K562 (cell line): ENCODE data around the gene CDCP1. TPM values are rescaled to one million over a fixed set of nuclear protein-coding genes. Genes with fewer than 3 reads are reported as not detected.

ENCODE experiments used
- ATAC-seq: fragments of 200-7000 bp; cut with Tn5 transposase; 3 replicates; pipeline ENCODE4 v1.9.1; 2020; ENCODE audit warnings: moderate library complexity
- BruUV-seq: library from RNA; stranded (reverse); fragments of 400-500 nt; replicated peaks from 2 replicates; lab custom pipeline; 2021; lab: Mats Ljungman, UMichigan
- CTCF ChIA-PET: fragments of 300-600 bp; formaldehyde crosslinking; extraction: SDS; loops from one replicate; lab custom pipeline; 2021; ENCODE audit warnings: low intra/inter-chr PET ratio; lab: Yijun Ruan, JAX
- POLR2A ChIA-PET: fragments of 300-600, 350-650 bp; sonication (Branson Sonifier 250); formaldehyde crosslinking; extraction: SDS; loops from one replicate; lab custom pipeline; 2021; ENCODE audit warnings: antibody characterized with exemption, inconsistent platforms; lab: Yijun Ruan, JAX
- DNase-seq, 4 experiments: peaks; one replicate each; pipeline versions ENCODE4 v3.0.0 to v3.0.0-alpha.2; 2011 to 2018; ENCODE audit warnings: low spot score in 3 of 4, mixed read lengths in 3 of 4; ENCODE audit errors: extremely low read depth in 1 of 4
- FAIRE-seq: peaks from 2 replicates; lab custom pipeline; 2011; peaks lifted over from hg19 to GRCh38; lab: Jason Lieb, UNC
- H2AFZ ChIP-seq: 2 replicates; pipeline ENCODE4 v1.6.0; 2011; ENCODE audit warnings: low read depth, low read length, control low read depth, inconsistent platforms
- H3K27ac ChIP-seq: fragments of 200-600 bp; 3 replicates; pipeline ENCODE4 v1.8.0; 2011; ENCODE audit warnings: low read depth, mild to moderate bottlenecking, control low read depth, inconsistent platforms, low read length, moderate library complexity, mixed read lengths; ENCODE audit errors: extremely low read depth
- H3K27me3 ChIP-seq, 2 experiments: fragments of 300-600 bp in 1 of 2; 2 replicates in 1 of 2; 3 replicates in 1 of 2; pipeline versions ENCODE4 v1.6.0 to v1.8.0; 2011; ENCODE audit warnings: inconsistent platforms in 2 of 2, low read length in 2 of 2, mild to moderate bottlenecking in 1 of 2, mixed read lengths in 1 of 2, moderate library complexity in 1 of 2; ENCODE audit not compliant: control insufficient read depth in 2 of 2, insufficient read depth in 2 of 2
- H3K36me3 ChIP-seq: fragments of 300-600 bp; 3 replicates; pipeline ENCODE4 v1.8.0; 2011; ENCODE audit warnings: mild to moderate bottlenecking, low read length, inconsistent platforms; ENCODE audit not compliant: control insufficient read depth, insufficient read depth
- H3K4me1 ChIP-seq, 2 experiments: fragments of 200-600 bp in 1 of 2; replicated peaks in 1 of 2; 2 replicates in 1 of 2; 3 replicates in 1 of 2; pipeline versions ENCODE4 v1.5.1 to v1.8.0; 2011; ENCODE audit warnings: inconsistent platforms in 2 of 2, low read length in 2 of 2, mild to moderate bottlenecking in 1 of 2, mixed read lengths in 1 of 2, moderate library complexity in 1 of 2; ENCODE audit not compliant: control insufficient read depth in 2 of 2, insufficient read depth in 2 of 2
- H3K4me2 ChIP-seq: 2 replicates; pipeline ENCODE4 v1.6.1; 2011; ENCODE audit warnings: low read length, control low read depth, inconsistent platforms, mixed read lengths; ENCODE audit not compliant: insufficient read depth
- H3K4me3 ChIP-seq: fragments of 200-600 bp; sonication (generic), shearing (Covaris generic); 2 replicates; pipeline ENCODE4 v1.5.1; 2016; ENCODE audit warnings: control low read depth, inconsistent platforms
- H3K79me2 ChIP-seq: fragments of 200-600 bp; 3 replicates; pipeline ENCODE4 v1.8.0; 2011; ENCODE audit warnings: low read length, inconsistent platforms; ENCODE audit not compliant: control insufficient read depth, insufficient read depth
- H3K9ac ChIP-seq, 2 experiments: 2 replicates each; pipeline versions ENCODE4 v1.6.0 to v1.6.1; 2011; ENCODE audit warnings: low read depth in 2 of 2, low read length in 2 of 2, control low read depth in 1 of 2, inconsistent platforms in 1 of 2, mild to moderate bottlenecking in 1 of 2, mixed read lengths in 1 of 2; ENCODE audit not compliant: insufficient read depth in 1 of 2
- H3K9me1 ChIP-seq: one replicate; pipeline ENCODE4 v1.6.0; 2011; ENCODE audit warnings: inconsistent platforms, mild to moderate bottlenecking, low read length, moderate library complexity; ENCODE audit not compliant: control insufficient read depth, insufficient read depth
- H3K9me3 ChIP-seq: replicated peaks from 2 replicates; pipeline ENCODE4 v1.5.1; 2011; ENCODE audit warnings: low read depth, low read length, inconsistent platforms; ENCODE audit not compliant: control insufficient read depth, insufficient read depth
- H4K20me1 ChIP-seq: replicated peaks from 2 replicates; pipeline ENCODE4 v1.6.1; 2011; ENCODE audit warnings: low read length, inconsistent platforms, mixed read lengths; ENCODE audit not compliant: control insufficient read depth, insufficient read depth
- ADNP ChIP-seq: fragments of 200-800 bp; sonication (Bioruptor generic); IDR thresholded peaks from 2 replicates; pipeline ENCODE4 v1.6.1; 2016; ENCODE audit warnings: missing genetic modification characterization, missing compliant biosample characterization
- ATF7 ChIP-seq: fragments of 450-650 bp; IDR thresholded peaks from 2 replicates; pipeline ENCODE4 v1.7.1; 2014; ENCODE audit warnings: mild to moderate bottlenecking, moderate library complexity
- BCOR ChIP-seq: fragments of 450-650 bp; IDR thresholded peaks from 2 replicates; pipeline ENCODE4 v1.6.1; 2016
- BRD9 ChIP-seq: fragments of 450-650 bp; IDR thresholded peaks from 2 replicates; pipeline ENCODE4 v1.6.1; 2018; ENCODE audit warnings: low read depth; ENCODE audit not compliant: partially characterized antibody
- EZH2 ChIP-seq: IDR thresholded peaks from 2 replicates; pipeline ENCODE4 v1.6.1; 2012; ENCODE audit warnings: low read depth, mild to moderate bottlenecking, inconsistent platforms, low read length, borderline replicate concordance
- FOXA3 ChIP-seq, 2 experiments: fragments of 450-650 bp in 1 of 2; sonication (generic) in 1 of 2; formaldehyde crosslinking; IDR thresholded peaks in 1 of 2; conservative IDR thresholded peaks in 1 of 2; 2 replicates each; pipeline versions ENCODE4 v1.4.0 to v1.8.0; 2020 to 2022; ENCODE audit warnings: mild to moderate bottlenecking in 2 of 2, missing genetic modification reagents in 1 of 2
- FOXP1 ChIP-seq: sonication (generic); formaldehyde crosslinking; IDR thresholded peaks from 2 replicates; pipeline ENCODE4 v1.8.0; 2022; ENCODE audit warnings: mild to moderate bottlenecking, missing genetic modification reagents
- GABPA ChIP-seq: fragments of 200-800 bp; sonication (Bioruptor generic); conservative IDR thresholded peaks from 2 replicates; pipeline ENCODE4 v1.6.1; 2016; ENCODE audit warnings: low read depth, missing genetic modification characterization, missing compliant biosample characterization
- JUN ChIP-seq, 2 experiments: sonication (generic) in 1 of 2; formaldehyde crosslinking in 1 of 2; IDR thresholded peaks; 2 replicates each; pipeline versions ENCODE4 v1.6.1 to v1.8.0; 2012 to 2022; ENCODE audit warnings: borderline replicate concordance in 2 of 2, mild to moderate bottlenecking in 2 of 2, improper control_type of control experiment in 1 of 2, low read depth in 1 of 2, low read length in 1 of 2, missing genetic modification reagents in 1 of 2
- KDM1A ChIP-seq, 2 experiments: fragments of 450-650 bp; IDR thresholded peaks; 2 replicates each; pipeline ENCODE4 v1.6.1; 2016; ENCODE audit warnings: mild to moderate bottlenecking in 2 of 2
- NR2C1 ChIP-seq, 2 experiments: fragments of 450-650 bp; IDR thresholded peaks; 2 replicates each; pipeline ENCODE4 v1.6.1; 2017; ENCODE audit warnings: mild to moderate bottlenecking in 2 of 2, antibody characterized with exemption in 1 of 2, inconsistent platforms in 1 of 2, missing compliant biosample characterization in 1 of 2, missing genetic modification characterization in 1 of 2
- POLR2AphosphoS2 ChIP-seq: IDR thresholded peaks from 2 replicates; pipeline ENCODE4 v1.6.1; 2012; ENCODE audit warnings: low read length, improper control_type of control experiment
- PRMT5 ChIP-seq: sonication (generic); formaldehyde crosslinking; IDR thresholded peaks from 2 replicates; pipeline ENCODE4 v1.5.0; 2020; ENCODE audit warnings: missing genetic modification reagents
- PTBP1 ChIP-seq: fragments of 200-400 bp; formaldehyde crosslinking; IDR thresholded peaks from 2 replicates; pipeline ENCODE4 v1.6.1; 2017; ENCODE audit warnings: low read depth, low read length
- SIN3B ChIP-seq: fragments of 450-650 bp; IDR thresholded peaks from 2 replicates; pipeline ENCODE4 v1.6.1; 2017; ENCODE audit warnings: low read depth, mild to moderate bottlenecking, moderate library complexity
- SMARCA5 ChIP-seq: fragments of 450-650 bp; IDR thresholded peaks from 2 replicates; pipeline ENCODE4 v1.6.1; 2016
- SP2 ChIP-seq: IDR thresholded peaks from 2 replicates; pipeline ENCODE4 v1.6.1; 2011; ENCODE audit warnings: mild to moderate bottlenecking, low read depth, low read length, moderate library complexity; ENCODE audit not compliant: poor library complexity, severe bottlenecking; ENCODE audit errors: extremely low read depth
- SPI1 ChIP-seq: IDR thresholded peaks from 2 replicates; pipeline ENCODE4 v1.6.1; 2011; ENCODE audit warnings: low read depth, low read length, control low read depth, borderline replicate concordance
- ZC3H4 ChIP-seq: sonication (generic); formaldehyde crosslinking; IDR thresholded peaks from 2 replicates; pipeline ENCODE4 v1.9.0; 2021; ENCODE audit warnings: missing genetic modification reagents, borderline replicate concordance
- ZNF140 ChIP-seq: fragments of 250-450 bp; sonication (Bioruptor Pico); IDR thresholded peaks from 2 replicates; pipeline ENCODE4 v1.8.0; 2021; ENCODE audit warnings: moderate library complexity, mild to moderate bottlenecking, inconsistent platforms
- WGBS: fragments of 100-300 bp; shearing (Covaris generic); methylation state at CpG from one replicate; pipeline ENCODE4 v1.1.6; 2016; ENCODE audit warnings: low coverage, mixed read lengths; ENCODE audit not compliant: insufficient coverage; ENCODE audit errors: missing lambda C conversion rate; 5-methylcytosine and 5-hydroxymethylcytosine counted together
- in situ Hi-C: fragments of 300-500 bp; cut with MboI; formaldehyde crosslinking; loops from 4 replicates; pipeline ENCODE4 v1.15.0; 2018; ENCODE audit warnings: inconsistent platforms, mixed read lengths
- intact Hi-C: fragments of 100-400 bp; cut with micrococcal nuclease; formaldehyde crosslinking; loops from 2 replicates; pipeline ENCODE4 v1.14.2; 2022
- polyA plus RNA-seq, 8 experiments: library from polyadenylated mRNA; depleted of rRNA in 4 of 8; stranded (reverse) in 5 of 8; unstranded in 3 of 8; fragments of >200 nt; fragmentation: Nextera tagmentation in 2 of 8; fragmentation: Illumina TruSeq in 1 of 8; extraction: Ambion mirVana in 2 of 8; extraction: Trizol in 1 of 8; gene quantifications; 2 replicates each; pipeline versions ENCODE4 v1.2.1 to v1.2.3, GENCODE V29; 2011 to 2014; ENCODE audit warnings: inconsistent platforms in 1 of 8, missing spikeins in 1 of 8
- total RNA-seq, 7 experiments: library from RNA; depleted of rRNA in 6 of 7; stranded (reverse); fragments of >200 nt in 6 of 7; fragmentation: Illumina TruSeq in 2 of 7; extraction: Trizol in 2 of 7; gene quantifications; 2 replicates each; pipeline versions ENCODE4 v1.2.1 to v1.2.3, GENCODE V29; 2011 to 2021; ENCODE audit warnings: low replicate concordance in 1 of 7
- TF ChIP-seq, protein P1 (sequence below), 3 experiments: IDR thresholded peaks in 2 of 3; conservative IDR thresholded peaks in 1 of 3; 2 replicates each; pipeline ENCODE4 v1.5.1; 2011 to 2012; ENCODE audit warnings: low read length in 3 of 3, mild to moderate bottlenecking in 3 of 3, control low read depth in 2 of 3, improper control_type of control experiment in 1 of 3, inconsistent platforms in 1 of 3, low read depth in 1 of 3, mixed read lengths in 1 of 3, moderate library complexity in 1 of 3; ENCODE audit not compliant: insufficient read depth in 2 of 3

CDCP1 gene
- total and polyA plus RNA-seq, 9 of the 15 experiments (the other 6 are each of a cell fraction or from before 2014, with no cell fraction given) = 3.9 to 16.4 (median 5.2) TPM

DNA sequence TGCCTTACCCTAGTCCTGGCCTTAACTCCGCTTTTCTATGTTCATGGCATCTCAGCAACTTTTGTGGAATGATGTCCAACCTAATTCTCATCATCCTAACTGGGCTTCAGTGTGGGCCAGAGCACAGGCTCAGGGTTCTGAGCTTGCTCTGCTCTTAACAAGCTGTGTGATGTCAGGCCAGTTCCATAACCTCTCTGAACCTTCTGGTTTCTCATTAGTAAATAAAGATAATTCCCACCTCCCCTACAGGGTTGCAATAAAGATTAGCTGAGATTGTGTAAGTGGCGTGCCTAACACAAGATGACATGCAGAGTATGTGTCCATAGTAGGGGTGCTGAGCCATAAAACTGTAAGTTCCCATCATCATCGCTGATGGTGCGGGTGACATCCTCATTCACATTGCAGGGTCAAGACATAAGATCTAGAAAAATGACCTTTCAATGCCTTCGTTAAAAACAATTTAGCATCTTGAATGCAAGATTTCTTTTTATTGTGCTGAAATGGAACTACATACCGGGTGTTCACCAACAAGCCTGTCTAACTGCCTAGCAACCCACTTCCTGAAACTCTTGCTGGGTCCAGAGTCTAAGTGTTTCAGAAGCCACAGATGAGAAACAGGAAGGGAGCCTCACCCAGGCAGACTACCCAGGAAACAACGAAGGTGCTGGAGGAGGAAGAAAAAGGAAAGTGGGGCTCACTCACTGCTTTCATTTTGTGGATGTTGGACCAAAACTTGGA lies 36.2 kb downstream of the CDCP1 start:
- ChIA-PET CTCF (no interaction called here), POLR2A (no interaction called here)
- H4K20me1 ChIP-seq = no peaks in the 10 kb centered on the region
- WGBS = 63% methylated on average over 7 of the region's 7 CpGs
- FAIRE-seq = no peak
- intact Hi-C loops = no loop called here
- no peaks in the 10 kb centered on the region for H3K9me1 ChIP-seq
- H3K9me3 ChIP-seq = no peaks in the 10 kb centered on the region
- DNase-seq = no peak
- in situ Hi-C loops = no loop called here
- H3K4me1 ChIP-seq = peaks cover 20 to 68% of the 10 kb centered on the region in 2 experiments
- H3K4me3 ChIP-seq = no peak overlapping the region
- H2AFZ ChIP-seq = peak overlapping the region; percentile 82
- H3K27me3 ChIP-seq = no peaks in the 10 kb centered on the region
- no peaks in the 10 kb centered on the region for H3K79me2 ChIP-seq
- no TSS peak for BruUV-seq
- H3K9ac ChIP-seq = peak overlapping the region; percentile 11 to 22; a peak in 2 of 4 replicates
- H3K27ac ChIP-seq = peak overlapping the region; percentile 23; the same call in 2 of the 3 replicates
- peaks cover 9% of the 10 kb centered on the region; the same call in 2 of the 3 replicates for H3K36me3 ChIP-seq
- H3K4me2 ChIP-seq = peak overlapping the region; percentile 15; the same call in 1 of the 2 replicates
- ATAC-seq = no peak
- TF ChIP-seq SIN3B (no peak), PRMT5 (no peak), ZC3H4 (no peak), SMARCA5 (peak; percentile 74; the same call in 1 of the 2 replicates), NR2C1 (IDR thresholded peaks at IDR 0.05) (no peak), NR2C1 (tag; IDR thresholded peaks at IDR 0.05) (0 out of 2 replicates have a peak, but pooled peaks have one; percentile 6), PTBP1 (0 out of 2 replicates have a peak, but pooled peaks have one; percentile 54), SPI1 (peak; percentile 85), EZH2 (no peak), JUN (IDR thresholded peaks at IDR 0.05; ENCODE audit: borderline replicate concordance, low read depth, low read length) (no peak), JUN (CRISPR knock-in tag; IDR thresholded peaks at IDR 0.05; ENCODE audit: borderline replicate concordance) (0 out of 2 replicates have a peak, but pooled peaks have one; percentile 45), KDM1A (IDR thresholded peaks at IDR 0.05) (peak; percentile 72 to 84), ATF7 (no peak), POLR2AphosphoS2 (no peak), BCOR (peak; percentile 92), FOXA3 (CRISPR knock-in tag; conservative IDR thresholded peaks at IDR 0.05 in 1 of 2, IDR thresholded peaks at IDR 0.05 in 1 of 2) (0 out of 4 replicates have a peak, but pooled peaks of 1 of the 2 experiments have one; percentile 48), ADNP (tag) (peak; percentile 61; the same call in 1 of the 2 replicates), ZNF140 (no peak), GABPA (peak; percentile 44), FOXP1 (CRISPR knock-in tag) (0 out of 2 replicates have a peak, but pooled peaks have one; percentile 44), BRD9 (peak; percentile 59), SP2 (no peak)
- TF ChIP-seq, protein P1, sequence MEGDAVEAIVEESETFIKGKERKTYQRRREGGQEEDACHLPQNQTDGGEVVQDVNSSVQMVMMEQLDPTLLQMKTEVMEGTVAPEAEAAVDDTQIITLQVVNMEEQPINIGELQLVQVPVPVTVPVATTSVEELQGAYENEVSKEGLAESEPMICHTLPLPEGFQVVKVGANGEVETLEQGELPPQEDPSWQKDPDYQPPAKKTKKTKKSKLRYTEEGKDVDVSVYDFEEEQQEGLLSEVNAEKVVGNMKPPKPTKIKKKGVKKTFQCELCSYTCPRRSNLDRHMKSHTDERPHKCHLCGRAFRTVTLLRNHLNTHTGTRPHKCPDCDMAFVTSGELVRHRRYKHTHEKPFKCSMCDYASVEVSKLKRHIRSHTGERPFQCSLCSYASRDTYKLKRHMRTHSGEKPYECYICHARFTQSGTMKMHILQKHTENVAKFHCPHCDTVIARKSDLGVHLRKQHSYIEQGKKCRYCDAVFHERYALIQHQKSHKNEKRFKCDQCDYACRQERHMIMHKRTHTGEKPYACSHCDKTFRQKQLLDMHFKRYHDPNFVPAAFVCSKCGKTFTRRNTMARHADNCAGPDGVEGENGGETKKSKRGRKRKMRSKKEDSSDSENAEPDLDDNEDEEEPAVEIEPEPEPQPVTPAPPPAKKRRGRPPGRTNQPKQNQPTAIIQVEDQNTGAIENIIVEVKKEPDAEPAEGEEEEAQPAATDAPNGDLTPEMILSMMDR (IDR thresholded peaks at IDR 0.05 in 2 of 3, conservative IDR thresholded peaks at IDR 0.05 in 1 of 3; ENCODE audit: insufficient read depth in 2 of 3, low read depth in 1 of 3, low read length in 3 of 3) = no peak
